SK-N-SH treated with all-trans-retinoic acid at 6 μM for 48 hours (cell line): ENCODE measurements around the gene NIPBL.

ENCODE experiments used
- ATAC-seq: fragments of 200-7000 bp; cut with Tn5 transposase; 3 replicates; pipeline ENCODE4 v1.9.1; 2020; ENCODE audit warnings: mild to moderate bottlenecking, moderate library complexity
- ARNTL ChIP-seq: fragments of 450-650 bp; formaldehyde crosslinking; IDR thresholded peaks from 2 replicates; pipeline ENCODE4 v1.5.0; 2020; ENCODE audit warnings: low read depth, mild to moderate bottlenecking, moderate library complexity, borderline replicate concordance
- BACH2 ChIP-seq: fragments of 250-450 bp; sonication (Bioruptor Pico); IDR thresholded peaks from 2 replicates; pipeline ENCODE4 v1.9.0; 2021; ENCODE audit warnings: mild to moderate bottlenecking, borderline replicate concordance
- CSDC2 ChIP-seq: fragments of 250-450 bp; sonication (Bioruptor Pico); IDR thresholded peaks from 2 replicates; pipeline ENCODE4 v1.5.0; 2020; ENCODE audit warnings: mild to moderate bottlenecking, moderate library complexity
- GLIS3 ChIP-seq: fragments of 250-450 bp; sonication (Bioruptor Pico); IDR thresholded peaks from 2 replicates; pipeline ENCODE4 v1.5.0; 2020; ENCODE audit warnings: mild to moderate bottlenecking, moderate library complexity
- ISL1 ChIP-seq: fragments of 250-450 bp; sonication (Bioruptor Pico); IDR thresholded peaks from 2 replicates; pipeline ENCODE4 v2.1.2; 2022; ENCODE audit warnings: mild to moderate bottlenecking, moderate library complexity
- PPARA ChIP-seq: fragments of 250-450 bp; sonication (Bioruptor Pico); IDR thresholded peaks from 2 replicates; pipeline ENCODE4 v1.5.0; 2020; ENCODE audit warnings: mild to moderate bottlenecking, borderline replicate concordance
- RARB ChIP-seq: fragments of 250-450 bp; sonication (Bioruptor Pico); IDR thresholded peaks from 2 replicates; pipeline ENCODE4 v1.8.0; 2021; ENCODE audit warnings: mild to moderate bottlenecking, moderate library complexity
- SNAI2 ChIP-seq: fragments of 250-450 bp; sonication (Bioruptor Pico); IDR thresholded peaks from 2 replicates; pipeline ENCODE4 v1.5.0; 2020; ENCODE audit warnings: mild to moderate bottlenecking, moderate library complexity
- TCF4 ChIP-seq: fragments of 250-450 bp; sonication (Bioruptor Pico); IDR thresholded peaks from 2 replicates; pipeline ENCODE4 v1.8.0; 2021; ENCODE audit warnings: mild to moderate bottlenecking, moderate library complexity, borderline replicate concordance
- TOX ChIP-seq: fragments of 250-450 bp; sonication (Bioruptor Pico); IDR thresholded peaks from 2 replicates; pipeline ENCODE4 v1.8.0; 2021; ENCODE audit warnings: mild to moderate bottlenecking, moderate library complexity, borderline replicate concordance
- ZC3H10 ChIP-seq: fragments of 250-450 bp; sonication (Bioruptor Pico); IDR thresholded peaks from 2 replicates; pipeline ENCODE4 v1.5.1; 2021; ENCODE audit warnings: mild to moderate bottlenecking, moderate library complexity
- ZFP3 ChIP-seq: fragments of 250-450 bp; sonication (Bioruptor Pico); IDR thresholded peaks from 2 replicates; pipeline ENCODE4 v1.5.0; 2020; ENCODE audit warnings: mild to moderate bottlenecking, moderate library complexity
- ZFP30 ChIP-seq: fragments of 450-650 bp; formaldehyde crosslinking; IDR thresholded peaks from 2 replicates; pipeline ENCODE4 v1.5.0; 2022; ENCODE audit warnings: mild to moderate bottlenecking, moderate library complexity
- ZNF565 ChIP-seq: fragments of 450-650 bp; formaldehyde crosslinking; conservative IDR thresholded peaks from 2 replicates; pipeline ENCODE4 v1.5.0; 2020; ENCODE audit warnings: low read depth, mild to moderate bottlenecking, moderate library complexity
- ZNF8 ChIP-seq: fragments of 450-650 bp; formaldehyde crosslinking; IDR thresholded peaks from 2 replicates; pipeline ENCODE4 v1.5.0; 2020; ENCODE audit warnings: mild to moderate bottlenecking, moderate library complexity
- TF ChIP-seq, protein P1 (sequence below): fragments of 250-450 bp; sonication (Bioruptor Pico); IDR thresholded peaks from 2 replicates; pipeline ENCODE4 v1.5.1; 2021; ENCODE audit warnings: mild to moderate bottlenecking, moderate library complexity
- TF ChIP-seq, protein P2 (sequence below): fragments of 250-450 bp; sonication (Bioruptor Pico); IDR thresholded peaks from 2 replicates; pipeline ENCODE4 v1.5.0; 2020; ENCODE audit warnings: mild to moderate bottlenecking, moderate library complexity
- TF ChIP-seq, protein P3 (sequence below): fragments of 250-450 bp; sonication (Bioruptor Pico); IDR thresholded peaks from 2 replicates; pipeline ENCODE4 v1.5.1; 2020; ENCODE audit warnings: low read depth, mild to moderate bottlenecking, moderate library complexity
- TF ChIP-seq, protein P4 (sequence below): fragments of 250-450 bp; sonication (Bioruptor Pico); IDR thresholded peaks from 2 replicates; pipeline ENCODE4 v1.8.0; 2020; ENCODE audit warnings: mild to moderate bottlenecking, moderate library complexity, borderline replicate concordance
- TF ChIP-seq, protein P5 (sequence below): fragments of 250-450 bp; sonication (Bioruptor Pico); IDR thresholded peaks from 2 replicates; pipeline ENCODE4 v1.8.0; 2021; ENCODE audit warnings: low read depth, mild to moderate bottlenecking, moderate library complexity, borderline replicate concordance

The NIPBL gene

DNA sequence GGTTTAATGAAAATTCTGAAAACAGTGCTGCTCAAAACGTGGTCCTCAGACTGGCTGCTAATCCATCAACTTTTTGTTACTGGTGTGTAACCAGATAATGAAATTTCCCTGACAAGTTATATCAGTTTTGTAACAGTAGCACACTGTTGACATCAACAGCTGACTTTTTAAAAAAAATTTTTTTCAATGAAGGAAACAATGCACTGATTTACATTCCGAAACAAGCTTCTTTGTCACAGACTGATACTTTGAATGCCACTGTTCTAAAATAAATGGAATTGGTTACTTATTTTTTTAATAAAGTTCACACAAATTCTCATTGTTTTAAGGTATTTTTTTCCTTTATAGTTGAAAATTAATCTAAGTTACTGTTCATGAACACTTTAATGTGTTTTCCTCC, 169.1 kb downstream of the NIPBL start:
- no peak for ATAC-seq
- TF ChIP-seq PPARA (CRISPR knock-in tag) (no peak), ARNTL (CRISPR knock-in tag) (no peak), CSDC2 (CRISPR knock-in tag) (no peak), ISL1 (CRISPR knock-in tag) (no peak), SNAI2 (CRISPR knock-in tag) (no peak), ZNF565 (CRISPR knock-in tag) (no peak), ZFP30 (no peak), GLIS3 (CRISPR knock-in tag) (no peak), BACH2 (CRISPR knock-in tag) (no peak), RARB (CRISPR knock-in tag) (no peak), TCF4 (CRISPR knock-in tag) (no peak), ZC3H10 (CRISPR knock-in tag) (no peak), TOX (CRISPR knock-in tag) (no peak), ZFP3 (CRISPR knock-in tag) (no peak)
- TF ChIP-seq, protein P1, sequence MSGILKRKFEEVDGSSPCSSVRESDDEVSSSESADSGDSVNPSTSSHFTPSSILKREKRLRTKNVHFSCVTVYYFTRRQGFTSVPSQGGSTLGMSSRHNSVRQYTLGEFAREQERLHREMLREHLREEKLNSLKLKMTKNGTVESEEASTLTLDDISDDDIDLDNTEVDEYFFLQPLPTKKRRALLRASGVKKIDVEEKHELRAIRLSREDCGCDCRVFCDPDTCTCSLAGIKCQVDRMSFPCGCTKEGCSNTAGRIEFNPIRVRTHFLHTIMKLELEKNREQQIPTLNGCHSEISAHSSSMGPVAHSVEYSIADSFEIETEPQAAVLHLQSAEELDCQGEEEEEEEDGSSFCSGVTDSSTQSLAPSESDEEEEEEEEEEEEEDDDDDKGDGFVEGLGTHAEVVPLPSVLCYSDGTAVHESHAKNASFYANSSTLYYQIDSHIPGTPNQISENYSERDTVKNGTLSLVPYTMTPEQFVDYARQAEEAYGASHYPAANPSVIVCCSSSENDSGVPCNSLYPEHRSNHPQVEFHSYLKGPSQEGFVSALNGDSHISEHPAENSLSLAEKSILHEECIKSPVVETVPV = no peak
- TF ChIP-seq, protein P2, sequence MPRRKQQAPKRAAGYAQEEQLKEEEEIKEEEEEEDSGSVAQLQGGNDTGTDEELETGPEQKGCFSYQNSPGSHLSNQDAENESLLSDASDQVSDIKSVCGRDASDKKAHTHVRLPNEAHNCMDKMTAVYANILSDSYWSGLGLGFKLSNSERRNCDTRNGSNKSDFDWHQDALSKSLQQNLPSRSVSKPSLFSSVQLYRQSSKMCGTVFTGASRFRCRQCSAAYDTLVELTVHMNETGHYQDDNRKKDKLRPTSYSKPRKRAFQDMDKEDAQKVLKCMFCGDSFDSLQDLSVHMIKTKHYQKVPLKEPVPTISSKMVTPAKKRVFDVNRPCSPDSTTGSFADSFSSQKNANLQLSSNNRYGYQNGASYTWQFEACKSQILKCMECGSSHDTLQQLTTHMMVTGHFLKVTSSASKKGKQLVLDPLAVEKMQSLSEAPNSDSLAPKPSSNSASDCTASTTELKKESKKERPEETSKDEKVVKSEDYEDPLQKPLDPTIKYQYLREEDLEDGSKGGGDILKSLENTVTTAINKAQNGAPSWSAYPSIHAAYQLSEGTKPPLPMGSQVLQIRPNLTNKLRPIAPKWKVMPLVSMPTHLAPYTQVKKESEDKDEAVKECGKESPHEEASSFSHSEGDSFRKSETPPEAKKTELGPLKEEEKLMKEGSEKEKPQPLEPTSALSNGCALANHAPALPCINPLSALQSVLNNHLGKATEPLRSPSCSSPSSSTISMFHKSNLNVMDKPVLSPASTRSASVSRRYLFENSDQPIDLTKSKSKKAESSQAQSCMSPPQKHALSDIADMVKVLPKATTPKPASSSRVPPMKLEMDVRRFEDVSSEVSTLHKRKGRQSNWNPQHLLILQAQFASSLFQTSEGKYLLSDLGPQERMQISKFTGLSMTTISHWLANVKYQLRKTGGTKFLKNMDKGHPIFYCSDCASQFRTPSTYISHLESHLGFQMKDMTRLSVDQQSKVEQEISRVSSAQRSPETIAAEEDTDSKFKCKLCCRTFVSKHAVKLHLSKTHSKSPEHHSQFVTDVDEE (CRISPR knock-in tag) = no peak
- TF ChIP-seq, protein P3, sequence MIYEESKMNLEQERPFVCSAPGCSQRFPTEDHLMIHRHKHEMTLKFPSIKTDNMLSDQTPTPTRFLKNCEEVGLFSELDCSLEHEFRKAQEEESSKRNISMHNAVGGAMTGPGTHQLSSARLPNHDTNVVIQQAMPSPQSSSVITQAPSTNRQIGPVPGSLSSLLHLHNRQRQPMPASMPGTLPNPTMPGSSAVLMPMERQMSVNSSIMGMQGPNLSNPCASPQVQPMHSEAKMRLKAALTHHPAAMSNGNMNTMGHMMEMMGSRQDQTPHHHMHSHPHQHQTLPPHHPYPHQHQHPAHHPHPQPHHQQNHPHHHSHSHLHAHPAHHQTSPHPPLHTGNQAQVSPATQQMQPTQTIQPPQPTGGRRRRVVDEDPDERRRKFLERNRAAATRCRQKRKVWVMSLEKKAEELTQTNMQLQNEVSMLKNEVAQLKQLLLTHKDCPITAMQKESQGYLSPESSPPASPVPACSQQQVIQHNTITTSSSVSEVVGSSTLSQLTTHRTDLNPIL (CRISPR knock-in tag) = no peak
- TF ChIP-seq, protein P4, sequence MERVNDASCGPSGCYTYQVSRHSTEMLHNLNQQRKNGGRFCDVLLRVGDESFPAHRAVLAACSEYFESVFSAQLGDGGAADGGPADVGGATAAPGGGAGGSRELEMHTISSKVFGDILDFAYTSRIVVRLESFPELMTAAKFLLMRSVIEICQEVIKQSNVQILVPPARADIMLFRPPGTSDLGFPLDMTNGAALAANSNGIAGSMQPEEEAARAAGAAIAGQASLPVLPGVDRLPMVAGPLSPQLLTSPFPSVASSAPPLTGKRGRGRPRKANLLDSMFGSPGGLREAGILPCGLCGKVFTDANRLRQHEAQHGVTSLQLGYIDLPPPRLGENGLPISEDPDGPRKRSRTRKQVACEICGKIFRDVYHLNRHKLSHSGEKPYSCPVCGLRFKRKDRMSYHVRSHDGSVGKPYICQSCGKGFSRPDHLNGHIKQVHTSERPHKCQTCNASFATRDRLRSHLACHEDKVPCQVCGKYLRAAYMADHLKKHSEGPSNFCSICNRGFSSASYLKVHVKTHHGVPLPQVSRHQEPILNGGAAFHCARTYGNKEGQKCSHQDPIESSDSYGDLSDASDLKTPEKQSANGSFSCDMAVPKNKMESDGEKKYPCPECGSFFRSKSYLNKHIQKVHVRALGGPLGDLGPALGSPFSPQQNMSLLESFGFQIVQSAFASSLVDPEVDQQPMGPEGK (CRISPR knock-in tag) = no peak

DNA sequence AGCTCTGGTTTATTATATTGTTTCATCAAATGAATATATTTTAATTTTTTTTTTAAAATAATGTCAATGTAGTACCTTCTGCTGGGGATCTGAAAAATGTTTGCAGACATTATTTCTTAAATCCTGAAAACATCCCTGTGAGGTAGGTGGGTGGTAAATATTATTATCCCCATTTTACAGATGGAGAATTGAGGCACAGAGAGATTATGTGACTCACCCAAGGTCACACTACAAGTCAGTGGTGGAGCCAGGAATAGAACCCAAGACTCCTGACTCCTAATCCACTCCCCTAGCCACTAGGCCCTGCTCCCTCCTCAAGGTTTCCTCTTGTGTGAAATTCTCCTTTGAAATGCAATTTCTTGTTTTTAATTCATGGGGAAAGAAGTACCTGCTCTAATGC, 171.4 kb downstream of the NIPBL start:
- no peak for ATAC-seq
- TF ChIP-seq PPARA (CRISPR knock-in tag) = no peak
- TF ChIP-seq RARB (CRISPR knock-in tag) = no peak
- no peak for TF ChIP-seq ZFP30
- TF ChIP-seq ARNTL (CRISPR knock-in tag) = no peak
- no peak for TF ChIP-seq ZNF8 (CRISPR knock-in tag)
- no peak for TF ChIP-seq ISL1 (CRISPR knock-in tag)
- TF ChIP-seq SNAI2 (CRISPR knock-in tag) = no peak
- TF ChIP-seq, protein P4 (CRISPR knock-in tag) = no peak
- TF ChIP-seq, protein P1 = no peak
- TF ChIP-seq, protein P5, sequence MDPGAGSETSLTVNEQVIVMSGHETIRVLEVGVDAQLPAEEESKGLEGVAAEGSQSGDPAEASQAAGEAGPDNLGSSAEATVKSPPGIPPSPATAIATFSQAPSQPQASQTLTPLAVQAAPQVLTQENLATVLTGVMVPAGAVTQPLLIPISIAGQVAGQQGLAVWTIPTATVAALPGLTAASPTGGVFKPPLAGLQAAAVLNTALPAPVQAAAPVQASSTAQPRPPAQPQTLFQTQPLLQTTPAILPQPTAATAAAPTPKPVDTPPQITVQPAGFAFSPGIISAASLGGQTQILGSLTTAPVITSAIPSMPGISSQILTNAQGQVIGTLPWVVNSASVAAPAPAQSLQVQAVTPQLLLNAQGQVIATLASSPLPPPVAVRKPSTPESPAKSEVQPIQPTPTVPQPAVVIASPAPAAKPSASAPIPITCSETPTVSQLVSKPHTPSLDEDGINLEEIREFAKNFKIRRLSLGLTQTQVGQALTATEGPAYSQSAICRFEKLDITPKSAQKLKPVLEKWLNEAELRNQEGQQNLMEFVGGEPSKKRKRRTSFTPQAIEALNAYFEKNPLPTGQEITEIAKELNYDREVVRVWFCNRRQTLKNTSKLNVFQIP = no peak
- TF ChIP-seq ZC3H10 (CRISPR knock-in tag) = no peak
